ENCODE data around the gene CD46. TPM values are rescaled to one million over a fixed set of nuclear protein-coding genes. Genes with fewer than 3 reads are reported as not detected.

Gene CD46
- total RNA-seq, 1 experiment from 2014 or later, result 100 TPM

DNA sequence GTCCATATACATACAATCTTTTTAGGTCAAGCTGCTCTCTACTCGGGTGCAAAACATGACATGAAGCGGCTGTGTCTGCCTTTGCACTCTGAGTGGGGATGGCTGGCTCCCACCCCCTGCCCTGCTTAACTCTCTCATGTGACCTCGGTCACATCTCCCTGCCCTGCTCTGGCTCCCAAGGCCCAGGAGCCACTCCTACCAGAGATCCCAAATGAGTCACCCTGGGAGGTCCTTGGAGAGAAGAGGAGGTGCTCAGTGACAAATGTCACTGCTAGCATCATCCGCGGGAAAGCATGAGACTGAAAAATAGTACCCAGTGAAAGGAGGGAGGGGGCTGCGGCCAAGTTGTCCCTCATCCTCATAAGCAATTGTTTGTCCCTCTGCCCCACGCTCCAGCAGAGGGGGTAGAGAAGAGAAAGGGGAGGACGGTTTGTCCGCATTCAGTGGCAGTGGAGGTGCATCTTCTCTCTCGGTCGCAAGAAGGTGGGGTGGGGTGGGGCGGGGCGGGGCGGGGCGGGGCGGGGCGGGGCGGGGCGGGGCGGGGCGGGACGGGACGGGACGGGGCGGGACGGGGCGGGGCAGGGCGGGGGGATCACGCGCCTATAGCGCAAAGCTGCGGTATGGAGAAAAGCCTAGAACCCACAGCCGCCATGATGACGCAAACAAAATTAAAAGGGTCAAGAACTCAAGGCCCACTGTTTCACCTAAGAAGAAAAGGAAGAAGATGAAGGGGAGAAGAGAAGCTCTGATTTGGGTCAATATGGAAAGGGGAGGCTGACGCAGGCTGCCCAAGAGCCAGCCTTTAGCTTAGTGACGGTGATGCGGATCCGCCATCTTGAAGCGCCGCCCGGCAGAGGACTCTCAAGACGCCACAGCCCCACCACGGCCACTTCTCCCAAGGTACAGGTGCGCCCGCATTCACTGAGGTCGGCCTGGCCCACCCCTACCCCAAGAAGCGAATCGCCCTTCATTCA is 66.2 kb downstream of the CD46 start:
- TF ChIP-seq POLR2A (IDR thresholded peaks at IDR 0.05; ENCODE audit: borderline replicate concordance, extremely low read depth, insufficient read depth, insufficient read length), result no peak
- TF ChIP-seq EZH2 (IDR thresholded peaks at IDR 0.05), result no peak
- no peak for TF ChIP-seq RAD21 (IDR thresholded peaks at IDR 0.05; ENCODE audit: low read depth)
- TF ChIP-seq, protein P1, sequence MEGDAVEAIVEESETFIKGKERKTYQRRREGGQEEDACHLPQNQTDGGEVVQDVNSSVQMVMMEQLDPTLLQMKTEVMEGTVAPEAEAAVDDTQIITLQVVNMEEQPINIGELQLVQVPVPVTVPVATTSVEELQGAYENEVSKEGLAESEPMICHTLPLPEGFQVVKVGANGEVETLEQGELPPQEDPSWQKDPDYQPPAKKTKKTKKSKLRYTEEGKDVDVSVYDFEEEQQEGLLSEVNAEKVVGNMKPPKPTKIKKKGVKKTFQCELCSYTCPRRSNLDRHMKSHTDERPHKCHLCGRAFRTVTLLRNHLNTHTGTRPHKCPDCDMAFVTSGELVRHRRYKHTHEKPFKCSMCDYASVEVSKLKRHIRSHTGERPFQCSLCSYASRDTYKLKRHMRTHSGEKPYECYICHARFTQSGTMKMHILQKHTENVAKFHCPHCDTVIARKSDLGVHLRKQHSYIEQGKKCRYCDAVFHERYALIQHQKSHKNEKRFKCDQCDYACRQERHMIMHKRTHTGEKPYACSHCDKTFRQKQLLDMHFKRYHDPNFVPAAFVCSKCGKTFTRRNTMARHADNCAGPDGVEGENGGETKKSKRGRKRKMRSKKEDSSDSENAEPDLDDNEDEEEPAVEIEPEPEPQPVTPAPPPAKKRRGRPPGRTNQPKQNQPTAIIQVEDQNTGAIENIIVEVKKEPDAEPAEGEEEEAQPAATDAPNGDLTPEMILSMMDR (IDR thresholded peaks at IDR 0.05 in 2 of 3, conservative IDR thresholded peaks at IDR 0.05 in 1 of 3; ENCODE audit: borderline replicate concordance in 1 of 3, insufficient read depth in 1 of 3, low read depth in 2 of 3, low read length in 2 of 3), result no peak
- TF ChIP-seq YY1 (IDR thresholded peaks at IDR 0.05; ENCODE audit: extremely low read depth, insufficient replicate concordance, low read depth, low read length), result no peak
- TF ChIP-seq POLR2AphosphoS5 (IDR thresholded peaks at IDR 0.05; ENCODE audit: low read depth, low read length), result no peak
- TF ChIP-seq TCF7L2 (IDR thresholded peaks at IDR 0.05; ENCODE audit: borderline replicate concordance, extremely low read depth, insufficient read depth, insufficient read length), result no peak
- no peak for TF ChIP-seq SP1 (IDR thresholded peaks at IDR 0.05; ENCODE audit: low read depth)
- no peak for TF ChIP-seq ZNF274 (IDR thresholded peaks at IDR 0.05; ENCODE audit: low read depth, low read length)
- no peak for TF ChIP-seq CBX3 (IDR thresholded peaks at IDR 0.05; ENCODE audit: low read depth)
- TF ChIP-seq EZH2phosphoT487 (IDR thresholded peaks at IDR 0.05; ENCODE audit: borderline replicate concordance), result no peak
- Histone ChIP-seq H3K9me3 (ENCODE audit: control insufficient read depth in 1 of 2, insufficient read depth in 1 of 2, low read depth in 1 of 2, low read length in 2 of 2) (no peaks in the 10 kb centered on the region), H3K4me1 (ENCODE audit: control insufficient read depth in 1 of 2, insufficient read depth in 2 of 2, low read length in 2 of 2) (peaks cover 0 to 21% of the 10 kb centered on the region in 2 experiments; a peak in 2 of 4 replicates), H3K4me3 (replicated peaks in 1 of 2; ENCODE audit: low read depth in 1 of 2, low read length in 2 of 2) (no peak overlapping the region), H3K9ac (ENCODE audit: low read length) (no peak overlapping the region), H4K20me1 (ENCODE audit: insufficient read depth) (no peaks in the 10 kb centered on the region), H2AFZ (ENCODE audit: low read depth, low read length, poor library complexity, severe bottlenecking) (no peak overlapping the region), H3K9me2 (ENCODE audit: insufficient read depth) (no peaks in the 10 kb centered on the region), H3K4me2 (ENCODE audit: low read length) (no peak overlapping the region), H3K36me3 (ENCODE audit: control insufficient read depth in 1 of 2, insufficient read depth in 2 of 2, low read length in 2 of 2) (peaks cover 0 to 17% of the 10 kb centered on the region in 2 experiments; a peak in 2 of 4 replicates), H3K79me2 (ENCODE audit: insufficient read depth, low read length) (peaks cover 7% of the 10 kb centered on the region; the same call in 1 of the 2 replicates), H3K27ac (ENCODE audit: low read depth, low read length) (no peak overlapping the region), H3K27me3 (ENCODE audit: insufficient read depth, low read length) (no peaks in the 10 kb centered on the region)
- ChIA-PET RAD21 (ENCODE audit: low non-redundant PET in 1 of 2, low total read pairs in 2 of 2, uncharacterized antibody in 2 of 2, unreplicated experiment in 2 of 2) (interaction anchor here in 1 of 2 experiments (0.6 kb wide), 1 partner anchor 145 kb away, joined by 5 read pairs; no protein-coding TSS in a partner anchor), POLR2A (no interaction called here), CTCF (interaction anchor here (0.7 kb wide), 1 partner anchor 21 kb away, joined by 3 read pairs; no protein-coding TSS in a partner anchor)
- ATAC-seq (no peak), DNase-seq (ENCODE audit: low read depth, low spot score) (no peak)
- intact Hi-C loops (cut with micrococcal nuclease), result no loop called here
- no TSS peak for BruUV-seq (replicated peaks)

Measured in HCT116 (cell line).